WTC11 (cell line): ENCODE data around the gene SPART. TPM values are rescaled to one million over a fixed set of nuclear protein-coding genes. Genes with fewer than 3 reads are reported as not detected.

Source experiments
- ATAC-seq: fragments of 200-7000 bp; cut with Tn5 transposase; 2 replicates; pipeline ENCODE4 v1.10.0; 2021; ENCODE audit warnings: mild to moderate bottlenecking, moderate library complexity
- CTCF ChIA-PET: fragments of 300-600 bp; sonication (Branson Sonifier 250); formaldehyde crosslinking; loops from one replicate; lab custom pipeline; 2021; ENCODE audit warnings: antibody characterized with exemption; lab: Charles Lee
- POLR2A ChIA-PET: fragments of 350-600 bp; sonication (Branson Sonifier 250); formaldehyde crosslinking; loops from one replicate; lab custom pipeline; 2021; ENCODE audit warnings: antibody characterized with exemption; lab: Charles Lee
- DNase-seq: peaks from one replicate; pipeline ENCODE4 v3.0.0; 2021; ENCODE audit warnings: low spot score
- H3K27ac Mint-ChIP-seq: 2 replicates; pipeline ENCODE4 v1.8.0; 2021; ENCODE audit warnings: mixed read lengths
- H3K27me3 Mint-ChIP-seq: 2 replicates; pipeline ENCODE4 v1.8.0; 2021; ENCODE audit warnings: low read depth, mild to moderate bottlenecking, moderate library complexity, mixed read lengths
- H3K36me3 Mint-ChIP-seq: 2 replicates; pipeline ENCODE4 v1.8.0; 2021; ENCODE audit warnings: mixed read lengths
- H3K4me1 Mint-ChIP-seq: 2 replicates; pipeline ENCODE4 v1.8.0; 2022; ENCODE audit warnings: mixed read lengths
- H3K4me3 Mint-ChIP-seq: 2 replicates; pipeline ENCODE4 v1.8.0; 2021; ENCODE audit warnings: mild to moderate bottlenecking, moderate library complexity, mixed read lengths
- H3K9me3 Mint-ChIP-seq: 2 replicates; pipeline ENCODE4 v1.8.0; 2021; ENCODE audit warnings: mixed read lengths
- AFF4 ChIP-seq: sonication (generic); formaldehyde crosslinking; IDR thresholded peaks from 2 replicates; pipeline ENCODE4 v1.8.1; 2023; ENCODE audit warnings: mild to moderate bottlenecking, missing genetic modification reagents, borderline replicate concordance
- ATF3 ChIP-seq: sonication (generic); formaldehyde crosslinking; conservative IDR thresholded peaks from 2 replicates; pipeline ENCODE4 v1.8.1; 2022; ENCODE audit warnings: mild to moderate bottlenecking, missing genetic modification reagents
- ATF6 ChIP-seq: sonication (generic); formaldehyde crosslinking; IDR thresholded peaks from 2 replicates; pipeline ENCODE4 v1.8.1; 2023; ENCODE audit warnings: mild to moderate bottlenecking, missing genetic modification reagents
- CDX4 ChIP-seq: fragments of 250-450 bp; sonication (Bioruptor Pico); IDR thresholded peaks from 2 replicates; pipeline ENCODE4 v1.9.0; 2021; ENCODE audit warnings: moderate library complexity, mild to moderate bottlenecking, inconsistent platforms, borderline replicate concordance
- FOXJ3 ChIP-seq: sonication (generic); formaldehyde crosslinking; IDR thresholded peaks from 2 replicates; pipeline ENCODE4 v1.9.0; 2021; ENCODE audit warnings: missing genetic modification reagents, mild to moderate bottlenecking, borderline replicate concordance
- FOXK1 ChIP-seq: sonication (generic); formaldehyde crosslinking; IDR thresholded peaks from 2 replicates; pipeline ENCODE4 v1.8.0; 2022; ENCODE audit warnings: mild to moderate bottlenecking, moderate library complexity, missing genetic modification reagents
- FOXP1 ChIP-seq: sonication (generic); formaldehyde crosslinking; IDR thresholded peaks from 2 replicates; pipeline ENCODE4 v1.8.0; 2022; ENCODE audit warnings: missing genetic modification reagents, mild to moderate bottlenecking, moderate library complexity, borderline replicate concordance
- GTF2I ChIP-seq: fragments of 250-450 bp; sonication (Bioruptor Pico); conservative IDR thresholded peaks from 2 replicates; pipeline ENCODE4 v1.4.0; 2021; ENCODE audit warnings: mild to moderate bottlenecking
- IRF2 ChIP-seq: sonication (generic); formaldehyde crosslinking; IDR thresholded peaks from 2 replicates; pipeline ENCODE4 v1.8.0; 2022; ENCODE audit warnings: low read depth, missing genetic modification reagents, borderline replicate concordance
- KAT7 ChIP-seq: sonication (generic); formaldehyde crosslinking; IDR thresholded peaks from 2 replicates; pipeline ENCODE4 v1.8.1; 2023; ENCODE audit warnings: missing genetic modification reagents, mild to moderate bottlenecking, borderline replicate concordance
- NFE2L1 ChIP-seq: sonication (generic); formaldehyde crosslinking; IDR thresholded peaks from 2 replicates; pipeline ENCODE4 v1.8.1; 2023; ENCODE audit warnings: missing genetic modification reagents
- NR1H2 ChIP-seq: sonication (generic); formaldehyde crosslinking; IDR thresholded peaks from 2 replicates; pipeline ENCODE4 v1.9.0; 2021; ENCODE audit warnings: mild to moderate bottlenecking, moderate library complexity, missing genetic modification reagents
- OVOL2 ChIP-seq: fragments of 250-450 bp; sonication (Bioruptor Pico); IDR thresholded peaks from 2 replicates; pipeline ENCODE4 v1.9.0; 2021; ENCODE audit warnings: mild to moderate bottlenecking, borderline replicate concordance
- RELA ChIP-seq: sonication (generic); formaldehyde crosslinking; IDR thresholded peaks from 2 replicates; pipeline ENCODE4 v1.8.1; 2022; ENCODE audit warnings: missing genetic modification reagents, mild to moderate bottlenecking, borderline replicate concordance
- SMAD4 ChIP-seq: sonication (generic); formaldehyde crosslinking; IDR thresholded peaks from 2 replicates; pipeline ENCODE4 v1.8.0; 2022; ENCODE audit warnings: mild to moderate bottlenecking, missing genetic modification reagents
- SP1 ChIP-seq: sonication (generic); formaldehyde crosslinking; conservative IDR thresholded peaks from 2 replicates; pipeline ENCODE4 v1.8.1; 2022; ENCODE audit warnings: missing genetic modification reagents
- TP53 ChIP-seq: sonication (generic); formaldehyde crosslinking; IDR thresholded peaks from 2 replicates; pipeline ENCODE4 v1.8.1; 2023; ENCODE audit warnings: mild to moderate bottlenecking, missing genetic modification reagents
- ZNF671 ChIP-seq: fragments of 250-450 bp; sonication (Bioruptor Pico); IDR thresholded peaks from 2 replicates; pipeline ENCODE4 v1.8.0; 2021; ENCODE audit warnings: mild to moderate bottlenecking
- total RNA-seq: library from RNA; stranded (reverse); gene quantifications from 3 replicates; pipeline ENCODE4 v1.2.3, GENCODE V29; 2021

SPART gene
- total RNA-seq, 1 experiment from 2014 or later = 95.7 TPM

GRCh38 chr13:36345438-36346221, 564 bp downstream of the SPART start:
- TF ChIP-seq SP1 (CRISPR knock-in tag) (0 out of 2 replicates have a peak, but pooled peaks have one; percentile 13), NFE2L1 (0 out of 2 replicates have a peak, but pooled peaks have one; percentile 42), FOXK1 (CRISPR knock-in tag) (peak; percentile 85), TP53 (CRISPR knock-in tag) (no peak), FOXJ3 (CRISPR knock-in tag) (no peak)
- H3K36me3 Mint-ChIP-seq = no peaks in the 10 kb centered on the region
- ChIA-PET POLR2A (interaction anchor here (0.7 to 3.4 kb wide), 2 partner anchors 48 to 50 kb away, joined by 3 to 13 read pairs; partner anchors contain the start of gene CCDC169), CTCF (interaction anchor here (0.6 to 2.7 kb wide), 8 partner anchors 9 to 86 kb away, joined by 3 to 19 read pairs (median 4); partner anchors contain the start of gene CCNA1)
- no peaks in the 10 kb centered on the region; the same call in 1 of the 2 replicates for H3K27me3 Mint-ChIP-seq
- H3K4me3 Mint-ChIP-seq = peak overlapping the region; percentile 90
- ATAC-seq = peak; percentile 60
- DNase-seq = peak; percentile 54
- H3K4me1 Mint-ChIP-seq = peaks cover 42% of the 10 kb centered on the region
- peak overlapping the region; percentile 99 for H3K27ac Mint-ChIP-seq
- H3K9me3 Mint-ChIP-seq = no peaks in the 10 kb centered on the region

GRCh38 chr13:36344886-36345437, 1.2 kb downstream of the SPART start:
- ATAC-seq (no peak), DNase-seq (no peak)
- POLR2A ChIA-PET = interaction anchor here (0.7 to 3.4 kb wide), 2 partner anchors 47 to 51 kb away, joined by 3 to 13 read pairs; partner anchors contain the start of gene CCDC169
- no peak for TF ChIP-seq GTF2I (CRISPR knock-in tag)
- TF ChIP-seq NFE2L1 = no peak
- TF ChIP-seq SMAD4 = no peak
- no peak for TF ChIP-seq ATF6 (CRISPR knock-in tag)
- no peak for TF ChIP-seq IRF2
- no peak for TF ChIP-seq NR1H2 (CRISPR knock-in tag)
- no peak for TF ChIP-seq KAT7 (CRISPR knock-in tag)
- no peak for TF ChIP-seq OVOL2 (CRISPR knock-in tag)
- TF ChIP-seq RELA = no peak
- no peak for TF ChIP-seq AFF4 (CRISPR knock-in tag)
- TF ChIP-seq ATF3 (CRISPR knock-in tag) = no peak
- TF ChIP-seq FOXP1 (CRISPR knock-in tag) = no peak
- no peak for TF ChIP-seq ZNF671 (CRISPR knock-in tag)
- no peak for TF ChIP-seq CDX4
- H3K27me3 Mint-ChIP-seq = no peaks in the 10 kb centered on the region; the same call in 1 of the 2 replicates
- H3K27ac Mint-ChIP-seq = peak overlapping the region; percentile 99
- H3K36me3 Mint-ChIP-seq = no peaks in the 10 kb centered on the region
- no peaks in the 10 kb centered on the region for H3K9me3 Mint-ChIP-seq
- H3K4me3 Mint-ChIP-seq = peak overlapping the region; percentile 90
- peaks cover 44% of the 10 kb centered on the region for H3K4me1 Mint-ChIP-seq
- CTCF ChIA-PET = interaction anchor here (0.6 to 2.7 kb wide), 5 partner anchors 16 to 87 kb away, joined by 3 to 15 read pairs (median 3); partner anchors contain the start of gene CCNA1
